PC-9 (cell line): ENCODE results near the gene LEKR1.

ENCODE experiments used
- EZH2 ChIP-seq: fragments of 200-600 bp; sonication (generic); IDR thresholded peaks from 2 replicates; pipeline ENCODE4 v1.8.0; 2017; ENCODE audit warnings: antibody characterized with exemption, low read depth
- TF ChIP-seq, protein P1 (sequence below): fragments of 200-600 bp; sonication (generic); conservative IDR thresholded peaks from 2 replicates; pipeline ENCODE4 v1.6.1; 2017; ENCODE audit warnings: mixed run types, antibody characterized with exemption, mild to moderate bottlenecking, moderate library complexity

DNA sequence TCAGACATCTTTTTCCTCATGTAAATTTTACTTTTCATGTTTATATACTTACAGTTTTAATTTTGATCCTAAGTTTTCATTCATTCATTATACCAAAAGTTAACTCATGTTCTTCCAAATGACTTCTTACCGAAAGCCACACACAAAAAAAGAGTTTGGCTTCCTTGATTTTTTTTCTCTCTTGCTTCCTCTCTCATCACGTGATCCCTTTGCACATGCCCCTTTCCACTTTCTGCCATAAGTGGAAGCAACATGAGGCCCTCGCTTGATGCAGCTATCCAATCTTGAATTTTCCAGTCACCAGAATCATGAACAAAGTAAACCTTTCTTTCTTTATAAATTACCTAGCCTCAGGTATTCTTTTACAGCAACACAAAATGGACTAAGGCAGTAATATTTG is 93.7 kb downstream of the LEKR1 start:
- TF ChIP-seq EZH2, result no peak
- TF ChIP-seq, protein P1, sequence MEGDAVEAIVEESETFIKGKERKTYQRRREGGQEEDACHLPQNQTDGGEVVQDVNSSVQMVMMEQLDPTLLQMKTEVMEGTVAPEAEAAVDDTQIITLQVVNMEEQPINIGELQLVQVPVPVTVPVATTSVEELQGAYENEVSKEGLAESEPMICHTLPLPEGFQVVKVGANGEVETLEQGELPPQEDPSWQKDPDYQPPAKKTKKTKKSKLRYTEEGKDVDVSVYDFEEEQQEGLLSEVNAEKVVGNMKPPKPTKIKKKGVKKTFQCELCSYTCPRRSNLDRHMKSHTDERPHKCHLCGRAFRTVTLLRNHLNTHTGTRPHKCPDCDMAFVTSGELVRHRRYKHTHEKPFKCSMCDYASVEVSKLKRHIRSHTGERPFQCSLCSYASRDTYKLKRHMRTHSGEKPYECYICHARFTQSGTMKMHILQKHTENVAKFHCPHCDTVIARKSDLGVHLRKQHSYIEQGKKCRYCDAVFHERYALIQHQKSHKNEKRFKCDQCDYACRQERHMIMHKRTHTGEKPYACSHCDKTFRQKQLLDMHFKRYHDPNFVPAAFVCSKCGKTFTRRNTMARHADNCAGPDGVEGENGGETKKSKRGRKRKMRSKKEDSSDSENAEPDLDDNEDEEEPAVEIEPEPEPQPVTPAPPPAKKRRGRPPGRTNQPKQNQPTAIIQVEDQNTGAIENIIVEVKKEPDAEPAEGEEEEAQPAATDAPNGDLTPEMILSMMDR, result no peak
